T-helper 1 cell (primary cell): ENCODE results near the gene RNF125.
A peak's percentile ranks its signal among the peaks of the same experiment; 100 is the strongest.
"Not testable (repeated sequence)": the region's sequence is repeated elsewhere in the genome, so short reads cannot be mapped to it uniquely, and the experiment has no call there.

ENCODE experiments used
- DNase-seq, 5 donors: peaks; one replicate each; pipeline ENCODE4 v3.0.0-alpha.2; 2012 to 2020
- total RNA-seq, 4 donors: gene quantifications; one replicate each; lab custom pipeline; 2026; lab: John Stamatoyannopoulos, UW

RNF125 gene
- 86.5 to 185 (median 111) reads per million in 4 donors for total RNA-seq

GRCh38 chr18:32018331-32019250 is at the start of gene RNF125:
RNF125 (plus strand) TSS chr18:32018825; CDS start chr18:32018864, 39 bp downstream.
- peak; percentile 71 to 96 (median 80) for DNase-seq

- DNase-seq = no peak
Measured at GRCh38 chr18:31970617-31971016, 48.0 kb upstream of the RNF125 start.

GRCh38 chr18:31973929-31974546 is 44.6 kb upstream of the RNF125 start:
- no peak for DNase-seq

- DNase-seq = no peak
Measured at GRCh38 chr18:31976242-31976641, 42.4 kb upstream of the RNF125 start.

- DNase-seq = peak in 3 of 5 donors; percentile 8 to 19 (median 12)
Measured at GRCh38 chr18:31977270-31977872, 41.3 kb upstream of the RNF125 start.

- DNase-seq = no peak
Measured at GRCh38 chr18:31978616-31979015, 40.0 kb upstream of the RNF125 start.

- no peak for DNase-seq
Measured at GRCh38 chr18:31979714-31980113, 38.9 kb upstream of the RNF125 start.

GRCh38 chr18:31980863-31981262 is 37.8 kb upstream of the RNF125 start:
- no peak for DNase-seq

GRCh38 chr18:31983020-31983419 is 35.6 kb upstream of the RNF125 start:
- DNase-seq = no peak

GRCh38 chr18:31983976-31984375 is 34.6 kb upstream of the RNF125 start:
- peak in 1 of 5 donors; percentile 9 for DNase-seq

GRCh38 chr18:31990823-31991222 is 27.8 kb upstream of the RNF125 start:
- DNase-seq = no peak

- no peak for DNase-seq
Measured at GRCh38 chr18:31996007-31996406, 22.6 kb upstream of the RNF125 start.

GRCh38 chr18:31998880-31999412 is 19.7 kb upstream of the RNF125 start:
- no peak for DNase-seq

GRCh38 chr18:32001141-32001540 is 17.5 kb upstream of the RNF125 start:
- DNase-seq = not testable (repeated sequence)

- not testable (repeated sequence) for DNase-seq
Measured at GRCh38 chr18:32003822-32004221, 14.8 kb upstream of the RNF125 start.

GRCh38 chr18:32010124-32010721 is 8.4 kb upstream of the RNF125 start:
- DNase-seq = peak in 1 of 5 donors; percentile 51

- no peak for DNase-seq
Measured at GRCh38 chr18:32011193-32011592, 7.4 kb upstream of the RNF125 start.

GRCh38 chr18:32019251-32019948 is 775 bp downstream of the RNF125 start:
- peak; percentile 13 to 81 (median 49) for DNase-seq

GRCh38 chr18:32019949-32020625 is 1.5 kb downstream of the RNF125 start:
- peak; percentile 8 to 38 (median 29) for DNase-seq

- no peak for DNase-seq
Measured at GRCh38 chr18:32021756-32022564, 3.3 kb downstream of the RNF125 start.
